A673 (cell line): ENCODE measurements around the gene PRDM16. TPM values are rescaled to one million over a fixed set of nuclear protein-coding genes. Genes with fewer than 3 reads are reported as not detected.

ENCODE experiments used
- BruUV-seq: library from RNA; stranded (reverse); fragments of 400-500 nt; replicated peaks from 2 replicates; lab custom pipeline; 2021; lab: Mats Ljungman, UMichigan
- CTCF ChIA-PET: fragments of 300-600 bp; sonication (Branson Sonifier 250); formaldehyde crosslinking; loops from one replicate; lab custom pipeline; 2022; ENCODE audit warnings: antibody characterized with exemption; lab: Charles Lee
- POLR2A ChIA-PET: fragments of 300-600 bp; sonication (Branson Sonifier 250); formaldehyde crosslinking; loops from one replicate; lab custom pipeline; 2022; ENCODE audit warnings: antibody characterized with exemption; ENCODE audit not compliant: low non-redundant PET; lab: Charles Lee
- DNase-seq: peaks from one replicate; pipeline ENCODE4 v3.0.0-alpha.2; 2015; ENCODE audit warnings: low spot score
- H3K27ac ChIP-seq: fragments of 200-600 bp; sonication (generic); 2 replicates; pipeline ENCODE4 v1.5.1; 2016; ENCODE audit warnings: mixed run types, low read depth, mild to moderate bottlenecking, mixed read lengths, antibody characterized with exemption, low read length; ENCODE audit not compliant: poor library complexity, severe bottlenecking
- H3K27me3 ChIP-seq: fragments of 200-600 bp; sonication (generic); replicated peaks from 2 replicates; pipeline ENCODE4 v1.6.1; 2017; ENCODE audit warnings: mixed run types, low read depth, mild to moderate bottlenecking, mixed read lengths, antibody characterized with exemption, low read length; ENCODE audit not compliant: insufficient read depth, poor library complexity
- H3K36me3 ChIP-seq: fragments of 200-600 bp; sonication (generic); 2 replicates; pipeline ENCODE4 v1.6.1; 2016; ENCODE audit warnings: mixed run types, mild to moderate bottlenecking, mixed read lengths, antibody characterized with exemption, low read length; ENCODE audit not compliant: insufficient read depth, poor library complexity, severe bottlenecking
- H3K4me1 ChIP-seq: fragments of 200-600 bp; sonication (generic); 2 replicates; pipeline ENCODE4 v1.6.1; 2017; ENCODE audit warnings: mixed run types, mild to moderate bottlenecking, mixed read lengths, antibody characterized with exemption, low read length; ENCODE audit not compliant: insufficient read depth, poor library complexity, severe bottlenecking
- H3K4me3 ChIP-seq: fragments of 200-600 bp; sonication (generic); 2 replicates; pipeline ENCODE4 v1.5.1; 2016; ENCODE audit warnings: low read depth, mixed run types, mild to moderate bottlenecking, mixed read lengths, low read length; ENCODE audit not compliant: poor library complexity, severe bottlenecking
- H3K9me3 ChIP-seq: fragments of 200-600 bp; sonication (generic); 2 replicates; pipeline ENCODE4 v1.6.1; 2016; ENCODE audit warnings: mixed run types, low read depth, mild to moderate bottlenecking, mixed read lengths, antibody characterized with exemption, low read length; ENCODE audit not compliant: poor library complexity, severe bottlenecking
- CTCF ChIP-seq: fragments of 300-800, 200-600 bp; sonication (generic); conservative IDR thresholded peaks from 2 replicates; pipeline ENCODE4 v1.5.1; 2017; ENCODE audit warnings: low read depth, mild to moderate bottlenecking, antibody characterized with exemption, low read length, moderate library complexity, mixed read lengths
- EZH2 ChIP-seq: fragments of 200-600 bp; sonication (generic); IDR thresholded peaks from 2 replicates; pipeline ENCODE4 v1.6.1; 2017; ENCODE audit warnings: borderline replicate concordance, low read depth, mild to moderate bottlenecking, mixed read lengths, antibody characterized with exemption, low read length; ENCODE audit not compliant: poor library complexity, severe bottlenecking
- intact Hi-C: fragments of 100-400 bp; cut with micrococcal nuclease; formaldehyde crosslinking; loops from one replicate; pipeline ENCODE4 v1.10.0; 2022; ENCODE audit not compliant: unreplicated experiment
- total RNA-seq: library from RNA; stranded (reverse); gene quantifications from 2 replicates; pipeline ENCODE4 v1.2.3, GENCODE V29; 2021

PRDM16 gene
- total RNA-seq, 1 experiment from 2014 or later: 0.49 TPM

GRCh38 chr1:3429320-3429719 is 360.3 kb downstream of the PRDM16 start:
- no TSS peak for BruUV-seq
- H3K4me3 ChIP-seq: no peak overlapping the region
- no peak overlapping the region for H3K27ac ChIP-seq
- no peaks in the 10 kb centered on the region for H3K36me3 ChIP-seq
- peaks cover 1% of the 10 kb centered on the region for H3K27me3 ChIP-seq
- no peaks in the 10 kb centered on the region for H3K9me3 ChIP-seq
- H3K4me1 ChIP-seq: no peaks in the 10 kb centered on the region
- intact Hi-C loops: loop anchor here (10.0 kb wide), 2 partner anchors 605 to 875 kb away; partner anchors contain the start of gene TNFRSF14
- ChIA-PET CTCF (no interaction called here), POLR2A (no interaction called here)
- DNase-seq: no peak
- no peak for TF ChIP-seq CTCF
- TF ChIP-seq EZH2: no peak

- POLR2A ChIA-PET: no interaction called here
- peaks cover 6% of the 10 kb centered on the region for H3K27me3 ChIP-seq
- no peak overlapping the region for H3K27ac ChIP-seq
- BruUV-seq: no TSS peak
- TF ChIP-seq CTCF (no peak), EZH2 (no peak)
- H3K36me3 ChIP-seq: no peaks in the 10 kb centered on the region
- no peak overlapping the region for H3K4me3 ChIP-seq
- CTCF ChIA-PET: no interaction called here
- H3K9me3 ChIP-seq: no peaks in the 10 kb centered on the region
- intact Hi-C loops: loop anchor here (10.0 kb wide), 2 partner anchors 605 to 875 kb away; partner anchors contain the start of gene TNFRSF14
- H3K4me1 ChIP-seq: no peaks in the 10 kb centered on the region
- no peak for DNase-seq
Measured at GRCh38 chr1:3429766-3430165, 360.8 kb downstream of the PRDM16 start.

- no peak for DNase-seq
Measured at GRCh38 chr1:3430406-3430805, 361.4 kb downstream of the PRDM16 start.

More at GRCh38 chr1:3430406-3430805, 361.4 kb downstream of the PRDM16 start:
- Histone ChIP-seq H3K27ac (no peak overlapping the region), H3K4me1 (no peaks in the 10 kb centered on the region), H3K4me3 (no peak overlapping the region), H3K36me3 (no peaks in the 10 kb centered on the region), H3K27me3 (peaks cover 12% of the 10 kb centered on the region), H3K9me3 (no peaks in the 10 kb centered on the region)
- TF ChIP-seq CTCF (no peak), EZH2 (no peak)
- intact Hi-C loops: no loop called here
- no TSS peak for BruUV-seq
- CTCF ChIA-PET: no interaction called here
- POLR2A ChIA-PET: no interaction called here
